Left cardiac atrium (tissue), 4 donors: Measurements from ENCODE around the gene GATA2. TPM values are rescaled to one million over a fixed set of nuclear protein-coding genes. Genes with fewer than 3 reads are reported as not detected.

Experiments used
- ATAC-seq, 2 donors: fragments of 200-7000 bp; cut with Tn5 transposase; one replicate each; pipeline ENCODE4 v1.9.1; 2020; ENCODE audit warnings: mild to moderate bottlenecking in 2 of 2, moderate library complexity in 2 of 2
- DNase-seq: peaks from one replicate; pipeline ENCODE4 v3.0.0-alpha.2; 2020
- intact Hi-C, 2 donors: fragments of 100-400 bp; cut with DNase I; formaldehyde crosslinking; loops; one replicate each; pipeline versions ENCODE4 v1.14.1 to v1.15.1; 2022 to 2023
- long read RNA-seq: library from polyadenylated mRNA; unstranded; transcript quantifications from one replicate; pipeline ENCODE4 v2.0.0, GENCODE V29; 2021
- total RNA-seq, 2 donors: library from RNA; stranded (reverse); fragmentation: NEBNext Ultra II Directional; extraction: Animal tissue kit (Norgen Biotek cat#: 25700); gene quantifications; one replicate each; pipeline ENCODE4 v1.2.1, GENCODE V29; 2021
- donor health status: DM: no; HTN: yes; CAD: no.
- donor health status: DM: no; HTN: yes; CAD: no; lungs with severe emphysema.
- donor health status: DM: yes; HTN: yes; CAD: no.
- donor health status: Dilated cardiomyopathy.

GATA2 gene
- 10 to 100 TPM in 1 of 2 donors, 1 to 10 TPM in 1; 8.9 to 23.8 TPM for total RNA-seq
- long read RNA-seq, partial matches to known transcripts, result 24 of 31 reads
- long read RNA-seq, other reads (novel, unspliced or antisense), result 6 of 31 reads

GRCh38 chr3:128492671-128493569 is at the start of gene GATA2:
TSS of gene GATA2 (minus strand) at chr3:128493201. CDS start at chr3:128487031, 6,170 bp downstream.
- ATAC-seq (peak in 1 of 2 donors; percentile 4), DNase-seq (no peak)
- intact Hi-C loops, result loop anchor here in 1 of 2 donors (5.0 to 10.0 kb wide), 2 partner anchors 188 to 321 kb away; no protein-coding TSS in a partner anchor

GRCh38 chr3:128541246-128541645 is 48.2 kb upstream of the GATA2 start:
- no peak for DNase-seq
- no peak for ATAC-seq
- intact Hi-C loops, result no loop called here

DNA sequence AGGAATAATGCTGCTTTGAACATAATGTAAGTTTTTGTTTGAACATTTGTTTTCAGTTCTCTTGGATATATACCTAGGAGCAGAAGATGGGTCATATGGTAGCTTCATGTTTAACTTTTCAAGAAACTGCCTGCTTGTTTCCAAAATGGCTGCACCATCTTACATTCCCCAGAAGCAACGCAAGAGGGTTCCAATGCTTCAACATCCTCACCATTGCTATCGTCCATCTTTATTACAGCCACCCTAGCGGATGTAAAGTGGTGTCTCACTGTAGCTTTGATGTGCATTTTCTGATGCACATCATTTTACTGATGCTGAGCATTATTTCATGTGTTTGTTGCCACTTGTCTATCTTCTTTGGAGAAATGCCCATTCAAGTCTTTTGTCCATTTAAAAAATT is 46.4 kb upstream of the GATA2 start:
- DNase-seq (no peak), ATAC-seq (no peak)
- intact Hi-C loops, result no loop called here

DNA sequence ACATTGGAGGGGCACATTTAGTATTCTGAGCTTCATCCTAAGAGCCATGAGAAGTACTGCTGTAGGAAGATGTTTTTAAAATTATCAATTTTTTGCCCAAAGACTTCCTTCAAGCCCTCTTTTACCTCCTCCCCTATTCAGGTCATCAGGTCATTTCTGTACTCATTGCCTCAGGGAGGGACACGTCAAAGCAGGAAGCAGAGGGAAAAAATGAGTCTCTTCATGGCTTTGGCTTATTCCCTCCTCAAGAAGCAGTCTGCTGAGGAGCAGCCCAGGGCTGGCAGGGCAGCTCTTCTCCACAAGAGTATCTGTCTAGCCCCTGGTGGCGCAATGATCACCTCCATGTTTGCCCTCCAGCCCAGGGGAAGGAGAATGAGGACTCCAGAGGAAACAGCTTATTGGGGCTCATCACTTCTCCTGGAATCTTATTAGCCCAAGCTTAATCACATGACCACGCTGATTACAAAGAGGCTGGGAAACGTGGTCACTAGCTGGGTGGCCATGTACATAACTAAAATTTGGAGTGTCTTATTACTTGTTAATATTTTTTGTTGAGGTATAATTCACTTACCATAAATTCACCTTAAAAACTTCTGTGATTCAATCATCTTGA is 44.2 kb upstream of the GATA2 start:
- ATAC-seq (no peak), DNase-seq (no peak)
- intact Hi-C loops, result no loop called here

GRCh38 chr3:128532012-128532983 is 39.3 kb upstream of the GATA2 start:
- ATAC-seq (no peak), DNase-seq (no peak)
- intact Hi-C loops, result no loop called here

- ATAC-seq, result no peak
- intact Hi-C loops, result no loop called here
- DNase-seq, result no peak
These were observed 31.6 kb upstream of the GATA2 start for GRCh38 chr3:128524374-128525299.

GRCh38 chr3:128523591-128523990 is 30.6 kb upstream of the GATA2 start:
- intact Hi-C loops, result no loop called here
- ATAC-seq, result no peak
- no peak for DNase-seq

DNA sequence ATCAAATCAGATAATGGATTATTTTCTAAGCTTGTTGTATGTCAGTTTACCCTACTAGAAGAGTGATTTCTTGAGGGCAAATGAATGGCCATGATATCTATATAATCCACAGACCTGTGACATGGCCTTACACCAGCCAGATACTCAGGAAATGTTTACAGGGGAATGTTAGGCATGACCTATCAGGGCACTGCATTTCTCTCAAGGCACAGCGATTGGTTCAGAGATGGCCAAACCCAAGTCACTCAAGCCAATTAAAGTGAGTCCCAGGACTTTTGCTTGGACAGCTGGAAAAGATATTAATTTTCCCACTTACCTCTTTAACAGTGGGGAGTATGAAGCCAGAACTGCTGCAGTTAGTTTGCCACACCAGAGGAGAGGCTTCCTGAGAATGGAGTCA is 28.7 kb upstream of the GATA2 start:
- DNase-seq, result no peak
- no peak for ATAC-seq
- intact Hi-C loops, result no loop called here

GRCh38 chr3:128518587-128519490 is 25.8 kb upstream of the GATA2 start:
- DNase-seq, result no peak
- no peak for ATAC-seq
- intact Hi-C loops, result no loop called here

GRCh38 chr3:128517648-128518047 is 24.6 kb upstream of the GATA2 start:
- intact Hi-C loops, result no loop called here
- DNase-seq, result no peak
- ATAC-seq, result no peak

- DNase-seq, result no peak
- no peak for ATAC-seq
- intact Hi-C loops, result no loop called here
These were observed 23.0 kb upstream of the GATA2 start for GRCh38 chr3:128515967-128516366.

GRCh38 chr3:128508852-128509251 is 15.9 kb upstream of the GATA2 start:
- DNase-seq (no peak), ATAC-seq (no peak)
- intact Hi-C loops, result no loop called here

GRCh38 chr3:128506754-128507153 is 13.8 kb upstream of the GATA2 start:
- ATAC-seq (no peak), DNase-seq (no peak)
- intact Hi-C loops, result no loop called here

DNA sequence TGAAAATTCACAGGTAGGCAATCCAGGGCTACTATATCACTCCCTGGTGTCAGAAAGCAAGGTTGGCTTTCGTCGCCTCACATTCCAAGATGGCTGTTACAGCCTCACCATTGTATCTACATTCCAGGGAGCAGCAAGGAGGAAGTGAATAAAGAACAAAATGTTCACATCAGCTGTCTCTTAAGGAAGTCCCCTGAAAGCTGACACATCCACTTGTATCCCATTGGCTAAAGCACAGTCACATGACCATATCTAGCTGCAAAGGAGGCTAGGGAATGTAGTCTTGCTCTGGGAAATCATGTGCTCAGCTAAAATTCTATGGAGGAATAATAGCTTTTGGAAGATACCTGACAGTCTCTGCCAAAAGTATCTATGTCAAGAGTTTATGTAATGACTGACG is 12.8 kb upstream of the GATA2 start:
- intact Hi-C loops, result no loop called here
- ATAC-seq (no peak), DNase-seq (no peak)

DNA sequence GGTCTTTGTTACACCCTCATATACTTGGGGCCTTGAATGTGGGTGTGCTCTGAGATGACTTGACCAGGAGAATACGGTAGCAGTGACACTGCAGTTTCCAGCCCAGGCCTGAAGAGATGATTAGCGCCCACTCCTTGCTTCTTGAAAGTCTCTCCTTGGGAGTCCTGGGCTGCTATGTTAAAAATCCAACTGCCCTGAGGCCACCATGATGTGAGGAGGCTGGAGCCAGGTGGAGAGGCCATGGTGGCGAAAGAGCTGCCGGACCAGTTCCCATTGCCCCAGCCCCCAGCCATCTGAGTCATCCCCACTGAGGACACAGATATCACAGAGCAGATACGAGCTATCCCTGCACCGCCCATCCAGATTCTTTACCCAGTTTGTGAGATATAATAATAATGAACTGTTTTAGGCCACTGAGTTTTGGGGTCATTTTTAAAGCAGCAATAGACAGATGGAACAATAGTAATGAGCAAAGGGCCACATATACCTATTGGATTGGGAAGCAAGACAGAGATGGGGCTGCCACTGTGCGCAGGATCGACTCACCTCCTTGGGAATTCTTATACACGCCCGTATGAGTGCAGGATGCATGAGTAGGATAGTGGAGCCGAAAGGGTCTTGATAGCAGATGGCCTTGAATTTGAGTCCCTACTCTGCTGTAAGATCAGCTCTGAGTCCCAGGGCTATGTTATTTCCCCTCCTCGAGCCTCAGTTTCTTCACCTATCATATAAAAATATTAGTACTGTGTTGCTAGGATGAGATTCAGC is 12.1 kb upstream of the GATA2 start:
- no peak for DNase-seq
- no peak for ATAC-seq
- intact Hi-C loops, result loop anchor here in 1 of 2 donors (5.0 kb wide), 1 partner anchor 77 kb away; no protein-coding TSS in a partner anchor

GRCh38 chr3:128504533-128504915 is 11.5 kb upstream of the GATA2 start:
- no peak for DNase-seq
- intact Hi-C loops, result loop anchor here in 1 of 2 donors (5.0 kb wide), 1 partner anchor 78 kb away; no protein-coding TSS in a partner anchor

More at GRCh38 chr3:128504533-128504915, 11.5 kb upstream of the GATA2 start:
- no peak for ATAC-seq
